Activated naive CD4-positive, alpha-beta T cell (primary cell): Measurements from ENCODE around the gene ANKS1B.
"Not testable (repeated sequence)": the region's sequence is repeated elsewhere in the genome, so short reads cannot be mapped to it uniquely, and the experiment has no call there.

Experiments used
- DNase-seq, 4 experiments: peaks; one replicate each; lab custom pipeline; 2025; lab: John Stamatoyannopoulos, UW

The ANKS1B gene

DNA sequence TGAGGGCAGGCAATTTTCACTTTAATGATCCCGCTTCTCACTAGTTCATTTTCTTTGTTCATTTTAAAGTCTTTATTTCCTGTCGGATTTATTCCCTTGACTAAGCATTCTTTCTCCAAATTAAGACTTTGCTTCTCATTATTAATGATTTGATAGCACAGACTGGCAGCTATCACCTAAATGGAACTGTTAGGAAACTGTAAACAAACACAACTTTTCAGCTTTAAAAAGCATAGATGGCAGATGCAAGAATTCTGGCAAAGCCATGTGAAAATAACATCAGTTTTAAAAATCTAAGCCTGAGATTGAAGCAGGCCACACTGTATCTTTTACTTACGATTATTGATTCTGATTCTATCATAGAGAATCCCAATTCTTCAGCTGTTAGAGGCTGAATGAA lies 225.7 kb downstream of the ANKS1B start:
- DNase-seq, result no peak

- no peak for DNase-seq
These were observed 232.0 kb downstream of the ANKS1B start for GRCh38 chr12:99752740-99753139.

GRCh38 chr12:99746538-99746937 lies 238.2 kb downstream of the ANKS1B start:
- no peak for DNase-seq

GRCh38 chr12:99745895-99746294 lies 238.8 kb downstream of the ANKS1B start:
- no peak for DNase-seq

- DNase-seq, result no peak
These were observed 239.6 kb downstream of the ANKS1B start for GRCh38 chr12:99745121-99745520.

DNA sequence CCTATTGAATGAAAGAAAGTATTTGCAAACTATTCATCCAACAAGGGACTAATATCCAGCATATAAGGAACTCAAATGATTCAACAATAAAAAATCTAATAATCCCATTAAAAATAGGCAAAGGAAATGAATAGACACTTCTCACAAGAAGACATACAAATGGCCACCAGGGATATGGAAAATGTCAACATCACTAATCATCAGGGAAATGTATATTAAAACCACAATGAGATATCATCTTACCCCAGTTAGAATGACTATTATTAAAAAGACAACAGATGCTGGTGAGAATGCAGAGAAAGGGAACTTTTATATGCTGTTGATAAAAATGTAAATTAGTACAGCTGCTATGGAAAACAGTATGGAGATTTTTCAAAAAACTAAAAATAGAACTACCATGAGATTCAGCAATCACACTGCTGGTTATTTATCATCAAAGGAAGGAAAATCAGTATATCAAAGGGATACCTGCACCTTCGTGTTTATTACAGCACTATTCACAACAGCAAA lies 247.9 kb downstream of the ANKS1B start:
- no peak for DNase-seq

DNA sequence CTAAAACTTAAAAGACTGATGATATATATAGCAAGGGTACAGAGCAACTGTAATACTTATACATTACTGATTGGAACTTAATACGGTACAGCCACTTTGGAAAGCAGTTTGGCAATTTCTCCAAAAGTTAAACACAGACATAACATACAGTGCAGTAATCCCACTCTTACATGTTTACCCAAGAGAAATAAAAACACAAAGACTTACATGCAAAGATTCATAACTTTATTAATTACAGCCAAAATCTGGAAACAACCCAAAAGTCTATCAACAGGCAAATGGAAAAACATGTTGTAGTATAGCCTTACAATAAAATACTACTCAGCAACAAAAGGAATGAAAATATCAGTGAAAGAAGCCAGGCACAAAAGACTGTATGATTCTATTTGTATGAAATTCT lies 252.6 kb downstream of the ANKS1B start:
- no peak for DNase-seq

DNA sequence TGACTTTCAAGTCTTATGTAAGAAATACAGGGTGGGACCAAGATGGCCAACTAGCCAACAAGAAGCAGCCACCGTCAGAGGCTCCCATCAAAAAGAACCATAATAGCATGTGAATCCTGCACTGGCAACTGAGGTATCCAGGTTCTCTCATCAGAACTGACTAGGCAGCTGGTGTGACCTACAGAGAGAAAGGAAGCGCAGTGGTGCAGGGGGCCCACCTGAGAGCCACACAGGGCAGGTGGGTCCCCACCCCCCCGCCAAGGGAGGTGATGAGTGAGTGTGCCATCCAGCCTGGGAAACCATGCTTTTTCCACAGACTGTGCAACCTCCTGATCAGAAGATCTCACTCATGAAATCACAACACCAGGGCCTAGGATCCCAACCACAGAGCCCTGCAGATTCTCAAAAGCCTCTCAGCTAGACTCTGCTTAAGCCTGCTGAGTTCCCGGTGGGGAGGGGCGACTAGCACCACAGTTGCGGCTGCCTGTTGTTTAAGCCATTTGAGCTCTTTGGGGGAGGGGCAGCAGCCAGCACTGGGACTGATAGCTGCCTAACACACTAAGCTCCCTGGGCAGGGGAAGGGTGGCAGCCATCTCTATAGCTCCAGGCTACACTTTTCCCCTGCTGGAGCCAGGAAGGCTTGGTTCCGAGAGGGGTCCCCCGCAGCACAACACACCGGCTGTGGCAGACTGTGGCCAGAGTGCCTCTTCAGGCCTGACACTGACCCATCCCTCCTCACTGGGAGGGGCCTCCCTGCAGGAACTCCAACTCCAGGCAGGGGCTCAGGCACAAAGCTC lies 261.8 kb downstream of the ANKS1B start:
- DNase-seq, result no peak

GRCh38 chr12:99721715-99722275 lies 262.9 kb downstream of the ANKS1B start:
- DNase-seq, result no peak

DNA sequence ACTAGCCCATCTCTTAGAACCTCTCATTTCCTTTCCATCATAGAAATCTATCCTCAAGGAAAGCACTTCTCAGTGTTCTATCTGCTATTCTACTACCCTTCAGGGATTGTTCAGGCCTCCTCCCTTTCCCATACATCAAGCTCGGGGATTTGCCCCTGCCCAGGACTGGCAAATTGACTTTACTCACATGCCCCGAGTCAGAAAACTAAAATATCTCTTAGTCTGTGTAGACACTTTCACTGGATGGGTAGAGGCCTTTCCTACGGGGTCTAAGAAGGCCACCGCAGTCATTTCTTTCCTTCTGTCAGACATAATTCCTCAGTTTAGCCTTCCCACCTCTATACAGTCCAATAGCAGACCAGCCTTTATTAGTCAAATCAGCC lies 264.7 kb downstream of the ANKS1B start:
- not testable (repeated sequence) for DNase-seq

DNA sequence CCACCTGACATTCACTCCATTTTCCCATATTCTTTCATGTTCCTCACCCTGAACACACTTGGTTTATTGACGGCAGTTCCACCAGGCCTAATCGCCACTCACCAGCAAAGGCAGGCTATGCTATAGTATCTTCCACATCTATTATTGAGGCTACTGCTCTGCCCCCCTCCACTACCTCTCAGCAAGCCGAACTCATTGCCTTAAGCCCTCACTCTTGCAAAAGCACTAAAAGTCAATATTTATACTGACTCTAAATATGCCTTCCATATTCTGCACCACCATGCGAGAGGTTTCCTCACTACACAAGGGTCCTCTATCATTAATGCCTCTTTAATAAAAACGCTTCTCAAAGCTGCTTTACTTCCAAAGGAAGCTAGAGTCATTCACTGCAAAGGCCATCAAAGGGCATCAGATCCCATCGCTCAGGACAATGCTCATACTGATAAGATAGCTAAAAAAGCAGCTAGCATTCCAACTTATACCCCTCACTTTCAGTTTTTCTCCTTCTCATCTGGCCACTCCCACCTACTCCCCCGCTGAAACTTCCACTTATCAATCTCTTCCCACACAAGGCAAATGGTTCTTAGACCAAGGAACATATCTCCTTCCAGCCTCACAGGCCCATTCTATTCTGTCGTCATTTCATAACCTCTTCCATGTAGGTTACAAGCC lies 265.2 kb downstream of the ANKS1B start:
- DNase-seq, result not testable (repeated sequence)

GRCh38 chr12:99715841-99716510 lies 268.8 kb downstream of the ANKS1B start:
- not testable (repeated sequence) for DNase-seq

- not testable (repeated sequence) for DNase-seq
These were observed 269.8 kb downstream of the ANKS1B start for GRCh38 chr12:99714921-99715320.

- no peak for DNase-seq
These were observed 270.7 kb downstream of the ANKS1B start for GRCh38 chr12:99713946-99714520.

DNA sequence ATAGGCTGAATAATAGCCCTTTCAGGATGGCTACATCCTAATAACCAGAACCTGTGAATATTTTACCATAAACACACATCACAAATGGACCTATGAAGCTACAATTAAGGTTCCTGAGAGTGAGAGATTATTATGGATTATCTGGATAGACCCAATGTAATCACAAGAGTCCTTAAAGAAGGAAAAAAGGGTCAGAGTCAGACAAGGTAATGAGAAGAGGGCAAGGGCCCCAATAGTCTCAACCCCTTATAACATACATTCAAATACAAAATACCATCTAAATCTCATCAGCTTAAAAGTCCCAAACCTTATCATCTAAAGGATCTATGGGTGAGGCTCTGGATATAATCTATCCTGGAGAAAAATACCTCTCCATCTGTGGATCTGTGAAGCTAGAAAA lies 272.5 kb downstream of the ANKS1B start:
- DNase-seq, result no peak

- no peak for DNase-seq
These were observed 273.5 kb downstream of the ANKS1B start for GRCh38 chr12:99711246-99711645.

DNA sequence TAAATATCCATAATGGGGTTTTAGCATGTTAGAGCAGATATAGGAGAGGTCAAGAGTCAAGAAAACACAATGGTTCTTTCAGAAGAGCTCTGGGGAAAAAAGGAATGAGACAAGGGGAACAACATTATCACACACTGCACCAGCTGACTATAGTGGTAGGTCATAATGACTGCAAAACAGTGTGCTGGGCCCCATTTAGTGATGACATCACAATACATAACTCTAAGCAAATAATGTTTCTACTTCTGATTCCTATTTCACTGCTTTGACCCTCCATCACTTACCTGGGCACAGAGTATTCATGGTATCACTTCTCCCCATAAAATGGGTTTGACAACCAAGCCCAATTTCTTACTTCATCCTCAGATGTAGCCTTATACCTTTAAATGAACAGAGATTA lies 275.1 kb downstream of the ANKS1B start:
- DNase-seq, result no peak

- no peak for DNase-seq
These were observed 275.6 kb downstream of the ANKS1B start for GRCh38 chr12:99709116-99709515.

DNA sequence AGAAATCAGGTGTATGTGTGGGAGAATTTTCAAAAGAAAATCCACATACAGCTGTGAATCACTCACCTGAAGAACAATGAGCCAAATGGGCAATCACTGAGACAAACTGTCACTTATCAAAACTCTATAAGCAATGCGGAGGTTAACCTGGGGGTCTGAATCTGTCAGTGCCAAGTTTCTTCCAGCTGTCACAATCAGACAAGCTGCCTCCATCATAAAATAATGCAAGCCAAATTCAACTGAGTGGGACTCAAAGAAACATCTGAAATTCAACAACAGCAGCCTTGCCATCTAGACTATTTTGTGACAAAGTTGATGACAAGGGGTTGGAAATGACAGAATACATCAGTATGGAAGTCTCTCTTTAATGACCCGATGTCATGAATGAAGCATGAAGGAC lies 276.9 kb downstream of the ANKS1B start:
- no peak for DNase-seq

GRCh38 chr12:99706736-99707473 lies 277.8 kb downstream of the ANKS1B start:
- DNase-seq, result no peak

GRCh38 chr12:99704458-99704857 lies 280.3 kb downstream of the ANKS1B start:
- DNase-seq, result no peak
